Gastrocnemius medialis (tissue), 4 donors: ENCODE measurements around the gene VAPB. TPM values are rescaled to one million over a fixed set of nuclear protein-coding genes. Genes with fewer than 3 reads are reported as not detected.

ENCODE experiments used
- ATAC-seq, 2 donors: fragments of 150-250 bp; one replicate each; pipeline ENCODE4 v1.9.1; 2016
- DNase-seq, 2 donors: peaks; one replicate each; pipeline ENCODE4 v3.0.0-alpha.2; 2019
- H3K27ac ChIP-seq, 4 donors: fragments of 200-600 bp; sonication (generic); 1 replicate in 1 of 4; 2 replicates in 3 of 4; pipeline ENCODE4 v1.5.1; 2016 to 2018; ENCODE audit warnings: mild to moderate bottlenecking in 2 of 4, moderate library complexity in 1 of 4
- H3K27me3 ChIP-seq, 3 donors: fragments of 200-600 bp; sonication (generic) in 2 of 3; 1 replicate in 1 of 3; 2 replicates in 2 of 3; pipeline versions ENCODE4 v1.5.1 to v1.6.0; 2016 to 2019; ENCODE audit warnings: mild to moderate bottlenecking in 1 of 3, moderate library complexity in 1 of 3
- H3K36me3 ChIP-seq, 2 donors: fragments of 200-600 bp; sonication (generic) in 1 of 2; one replicate each; pipeline ENCODE4 v1.5.1; 2017 to 2018
- H3K4me1 ChIP-seq, 2 donors: fragments of 200-600 bp; sonication (generic) in 1 of 2; one replicate each; pipeline ENCODE4 v1.5.1; 2016 to 2017; ENCODE audit warnings: mild to moderate bottlenecking in 2 of 2
- H3K4me3 ChIP-seq, 4 donors: fragments of 200-600 bp; sonication (generic) in 3 of 4; 1 replicate in 1 of 4; 2 replicates in 3 of 4; pipeline ENCODE4 v1.5.1; 2016 to 2019; ENCODE audit warnings: mild to moderate bottlenecking in 2 of 4
- H3K9me3 ChIP-seq, 3 donors: fragments of 200-600 bp; sonication (generic) in 2 of 3; 1 replicate in 1 of 3; 2 replicates in 2 of 3; pipeline ENCODE4 v1.5.1; 2016 to 2019
- POLR2A ChIP-seq, 2 donors: fragments of 450-650 bp; IDR thresholded peaks; one replicate each; pipeline ENCODE4 v1.6.1; 2017; ENCODE audit warnings: antibody characterized with exemption in 2 of 2, mild to moderate bottlenecking in 2 of 2, moderate library complexity in 2 of 2
- in situ Hi-C, 4 donors: fragments of 200-750 bp; cut with MboI; loops; one replicate each; pipeline versions ENCODE4 v1.15.0 to v1.8.0; 2017; ENCODE audit warnings: low sequenced_read_pairs in 4 of 4
- intact Hi-C: fragments of 100-400 bp; cut with DNase I; formaldehyde crosslinking; loops from one replicate; pipeline ENCODE4 v1.15.1; 2023; ENCODE audit warnings: low total_unique reads
- total RNA-seq, 4 donors: library from RNA; depleted of rRNA; stranded (reverse); fragments of >200 nt; gene quantifications; one replicate each; pipeline versions ENCODE4 v1.1.0 to v1.2.3, GENCODE V29; 2016
- TF ChIP-seq, protein P1 (sequence below), 5 experiments: fragments of 450-650 bp in 3 of 5; fragments of 200-600 bp in 2 of 5; sonication (generic) in 2 of 5; IDR thresholded peaks in 4 of 5; conservative IDR thresholded peaks in 1 of 5; 1 replicate in 4 of 5; 2 replicates in 1 of 5; pipeline ENCODE4 v1.5.1; 2016 to 2019; ENCODE audit warnings: antibody characterized with exemption in 5 of 5, mild to moderate bottlenecking in 3 of 5, moderate library complexity in 3 of 5

The VAPB gene
- total RNA-seq, 4 donors from 2014 or later: 30.4 to 37.7 (median 32.8) TPM

DNA sequence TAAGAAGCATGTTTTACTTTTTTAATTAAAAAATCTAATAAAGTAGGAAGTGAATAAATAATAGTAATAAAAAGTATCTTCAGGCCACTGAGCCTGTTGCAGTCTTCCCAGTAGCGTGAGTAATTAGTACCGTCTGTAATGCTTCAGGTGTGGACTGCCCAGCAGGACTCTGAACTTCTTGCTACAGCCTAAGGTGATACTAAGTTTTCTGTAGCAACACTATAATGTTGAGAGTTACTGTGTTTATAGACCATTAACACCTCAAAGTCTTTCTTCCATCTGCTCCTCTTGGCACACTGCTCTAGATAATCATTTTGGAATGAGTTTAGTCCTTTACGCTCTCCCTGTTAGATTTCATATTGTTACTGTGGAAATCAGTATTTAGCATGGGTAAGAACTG, 28.4 kb downstream of the VAPB start:
- Histone ChIP-seq H3K36me3 (peaks cover 0 to 12% of the 10 kb centered on the region in 2 donors), H3K9me3 (no peaks in the 10 kb centered on the region), H3K4me3 (no peak overlapping the region), H3K4me1 (peaks cover 13 to 19% of the 10 kb centered on the region in 2 donors), H3K27me3 (no peaks in the 10 kb centered on the region), H3K27ac (no peak overlapping the region)
- no peak for DNase-seq
- ATAC-seq: no peak
- in situ Hi-C loops: no loop called here
- TF ChIP-seq, protein P1, sequence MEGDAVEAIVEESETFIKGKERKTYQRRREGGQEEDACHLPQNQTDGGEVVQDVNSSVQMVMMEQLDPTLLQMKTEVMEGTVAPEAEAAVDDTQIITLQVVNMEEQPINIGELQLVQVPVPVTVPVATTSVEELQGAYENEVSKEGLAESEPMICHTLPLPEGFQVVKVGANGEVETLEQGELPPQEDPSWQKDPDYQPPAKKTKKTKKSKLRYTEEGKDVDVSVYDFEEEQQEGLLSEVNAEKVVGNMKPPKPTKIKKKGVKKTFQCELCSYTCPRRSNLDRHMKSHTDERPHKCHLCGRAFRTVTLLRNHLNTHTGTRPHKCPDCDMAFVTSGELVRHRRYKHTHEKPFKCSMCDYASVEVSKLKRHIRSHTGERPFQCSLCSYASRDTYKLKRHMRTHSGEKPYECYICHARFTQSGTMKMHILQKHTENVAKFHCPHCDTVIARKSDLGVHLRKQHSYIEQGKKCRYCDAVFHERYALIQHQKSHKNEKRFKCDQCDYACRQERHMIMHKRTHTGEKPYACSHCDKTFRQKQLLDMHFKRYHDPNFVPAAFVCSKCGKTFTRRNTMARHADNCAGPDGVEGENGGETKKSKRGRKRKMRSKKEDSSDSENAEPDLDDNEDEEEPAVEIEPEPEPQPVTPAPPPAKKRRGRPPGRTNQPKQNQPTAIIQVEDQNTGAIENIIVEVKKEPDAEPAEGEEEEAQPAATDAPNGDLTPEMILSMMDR (IDR thresholded peaks at IDR 0.05 in 4 of 5, conservative IDR thresholded peaks at IDR 0.05 in 1 of 5): no peak
- no peak for TF ChIP-seq POLR2A (IDR thresholded peaks at IDR 0.05)
- intact Hi-C loops: no loop called here

DNA sequence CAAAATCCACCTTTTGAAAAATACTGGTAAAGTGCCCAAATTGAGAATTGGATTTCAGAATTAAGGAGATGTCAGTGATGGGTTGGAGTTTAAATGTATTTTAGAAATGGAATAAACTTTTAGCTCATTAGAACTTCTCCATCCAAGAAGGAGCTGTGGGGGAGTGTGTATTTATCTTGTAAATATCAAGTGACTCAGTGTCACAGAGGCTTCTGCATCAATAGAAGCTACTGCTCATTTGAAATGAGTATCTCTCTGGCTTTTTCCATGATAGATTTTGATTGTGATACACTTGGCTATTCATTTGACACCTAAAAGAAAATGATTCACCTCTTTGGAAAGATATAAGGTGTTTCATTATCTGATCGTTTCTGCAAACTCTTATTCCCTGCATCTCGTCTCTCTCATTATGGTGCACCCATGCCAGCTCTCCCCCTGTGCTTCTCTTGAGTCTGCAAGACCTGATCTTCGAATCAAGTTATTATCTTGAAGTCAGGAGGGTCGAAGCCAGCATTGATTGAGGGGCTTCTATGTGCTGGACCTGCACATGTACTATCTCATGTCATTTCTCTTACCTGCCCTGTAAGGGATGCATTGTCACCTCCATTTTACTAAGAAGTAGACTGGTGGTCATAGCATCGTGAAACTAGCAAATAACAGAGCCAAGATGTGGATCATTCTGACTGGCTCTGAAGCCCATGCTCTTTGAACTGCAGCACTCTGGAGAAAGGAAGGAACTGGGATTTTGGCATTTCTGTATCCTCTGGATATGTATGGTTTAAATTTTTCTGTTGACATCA, 30.1 kb downstream of the VAPB start:
- H3K27ac ChIP-seq: no peak overlapping the region
- ATAC-seq: no peak
- H3K9me3 ChIP-seq: no peaks in the 10 kb centered on the region
- intact Hi-C loops (no loop called here), in situ Hi-C loops (no loop called here)
- no peak for TF ChIP-seq POLR2A (IDR thresholded peaks at IDR 0.05)
- TF ChIP-seq, protein P1 (IDR thresholded peaks at IDR 0.05 in 4 of 5, conservative IDR thresholded peaks at IDR 0.05 in 1 of 5): no peak
- DNase-seq: no peak
- H3K4me1 ChIP-seq: peaks cover 13 to 19% of the 10 kb centered on the region in 2 donors
- H3K36me3 ChIP-seq: peaks cover 0 to 12% of the 10 kb centered on the region in 2 donors
- H3K4me3 ChIP-seq: no peak overlapping the region
- no peaks in the 10 kb centered on the region for H3K27me3 ChIP-seq

DNA sequence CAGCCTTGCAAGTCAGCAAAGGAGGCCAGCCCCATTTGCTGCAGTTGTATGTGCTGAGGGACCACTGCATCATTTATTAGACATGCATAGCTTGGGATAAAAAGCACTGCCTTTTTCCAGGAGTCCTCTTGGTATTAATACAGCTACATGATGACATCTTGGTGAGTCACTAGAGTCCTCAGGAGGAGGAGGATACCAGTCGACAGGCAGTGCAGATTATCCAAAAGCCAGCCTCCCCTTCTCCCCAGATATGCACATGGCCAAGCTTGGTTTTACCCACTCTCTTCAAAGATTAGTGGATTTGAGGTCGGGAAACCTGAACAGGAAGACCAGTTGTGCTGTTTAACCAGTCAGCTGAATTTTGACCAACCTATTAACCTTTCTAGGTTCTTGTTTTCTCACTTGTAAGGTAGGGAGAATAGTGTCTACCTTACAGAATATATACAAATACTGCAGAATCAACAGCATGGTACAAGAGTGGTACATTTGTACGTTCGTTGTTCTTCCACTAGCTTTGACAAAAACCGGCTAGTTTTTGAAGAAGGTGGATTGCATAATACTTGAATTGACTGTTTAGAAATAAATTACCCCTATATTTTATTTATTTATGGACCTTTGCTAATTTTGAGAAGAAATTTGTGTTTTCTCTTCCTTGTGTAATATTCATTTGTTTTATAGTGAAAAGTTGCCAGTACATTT, 31.9 kb downstream of the VAPB start:
- Histone ChIP-seq H3K27ac (no peak overlapping the region), H3K36me3 (peaks cover 0 to 12% of the 10 kb centered on the region in 2 donors), H3K4me3 (no peak overlapping the region), H3K27me3 (no peaks in the 10 kb centered on the region), H3K4me1 (peaks cover 4 to 12% of the 10 kb centered on the region in 2 donors), H3K9me3 (no peaks in the 10 kb centered on the region)
- in situ Hi-C loops: no loop called here
- DNase-seq (no peak), ATAC-seq (no peak)
- intact Hi-C loops: no loop called here
- TF ChIP-seq, protein P1 (IDR thresholded peaks at IDR 0.05 in 4 of 5, conservative IDR thresholded peaks at IDR 0.05 in 1 of 5): no peak
- no peak for TF ChIP-seq POLR2A (IDR thresholded peaks at IDR 0.05)

DNA sequence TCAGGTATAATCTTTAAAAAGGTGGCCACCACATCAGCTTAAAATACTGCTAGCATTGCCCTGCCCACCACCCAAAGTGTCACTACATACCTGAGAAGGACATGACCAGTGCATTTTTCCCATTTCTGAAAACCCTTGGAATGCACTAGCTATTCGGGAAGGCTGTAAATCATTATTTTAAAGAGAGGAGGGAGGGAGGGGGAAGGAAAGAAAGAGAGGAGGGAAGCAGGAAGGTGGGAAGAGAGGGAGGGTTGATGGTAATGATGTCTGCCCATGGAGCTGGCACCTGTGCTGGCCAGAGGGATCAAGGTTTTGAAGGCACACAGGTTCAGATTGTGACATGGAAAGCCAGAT, 32.4 kb downstream of the VAPB start:
- H3K4me1 ChIP-seq: peaks cover 0 to 8% of the 10 kb centered on the region in 2 donors
- in situ Hi-C loops: no loop called here
- no peaks in the 10 kb centered on the region for H3K9me3 ChIP-seq
- intact Hi-C loops: no loop called here
- DNase-seq: no peak
- H3K36me3 ChIP-seq: peaks cover 0 to 12% of the 10 kb centered on the region in 2 donors
- no peak for ATAC-seq
- H3K27me3 ChIP-seq: no peaks in the 10 kb centered on the region
- H3K4me3 ChIP-seq: no peak overlapping the region
- TF ChIP-seq POLR2A (IDR thresholded peaks at IDR 0.05): no peak
- TF ChIP-seq, protein P1 (IDR thresholded peaks at IDR 0.05 in 4 of 5, conservative IDR thresholded peaks at IDR 0.05 in 1 of 5): no peak
- H3K27ac ChIP-seq: no peak overlapping the region
